Measurements from ENCODE around the gene PPP2R5E. TPM values are rescaled to one million over a fixed set of nuclear protein-coding genes. Genes with fewer than 3 reads are reported as not detected.

Gene PPP2R5E
- total and polyA plus RNA-seq, 9 of the 15 experiments (the other 6 are each of a cell fraction or from before 2014, with no cell fraction given): 4.2 to 30.3 (median 11.0) TPM

- TF ChIP-seq, protein P1, sequence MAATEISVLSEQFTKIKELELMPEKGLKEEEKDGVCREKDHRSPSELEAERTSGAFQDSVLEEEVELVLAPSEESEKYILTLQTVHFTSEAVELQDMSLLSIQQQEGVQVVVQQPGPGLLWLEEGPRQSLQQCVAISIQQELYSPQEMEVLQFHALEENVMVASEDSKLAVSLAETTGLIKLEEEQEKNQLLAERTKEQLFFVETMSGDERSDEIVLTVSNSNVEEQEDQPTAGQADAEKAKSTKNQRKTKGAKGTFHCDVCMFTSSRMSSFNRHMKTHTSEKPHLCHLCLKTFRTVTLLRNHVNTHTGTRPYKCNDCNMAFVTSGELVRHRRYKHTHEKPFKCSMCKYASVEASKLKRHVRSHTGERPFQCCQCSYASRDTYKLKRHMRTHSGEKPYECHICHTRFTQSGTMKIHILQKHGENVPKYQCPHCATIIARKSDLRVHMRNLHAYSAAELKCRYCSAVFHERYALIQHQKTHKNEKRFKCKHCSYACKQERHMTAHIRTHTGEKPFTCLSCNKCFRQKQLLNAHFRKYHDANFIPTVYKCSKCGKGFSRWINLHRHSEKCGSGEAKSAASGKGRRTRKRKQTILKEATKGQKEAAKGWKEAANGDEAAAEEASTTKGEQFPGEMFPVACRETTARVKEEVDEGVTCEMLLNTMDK (IDR thresholded peaks at IDR 0.05; ENCODE audit: borderline replicate concordance, insufficient read depth, low read depth, low read length, poor library complexity, severe bottlenecking): no peak
- TF ChIP-seq GATA2 (CRISPR knock-in tag; IDR thresholded peaks at IDR 0.05): no peak
- TF ChIP-seq, protein P2, sequence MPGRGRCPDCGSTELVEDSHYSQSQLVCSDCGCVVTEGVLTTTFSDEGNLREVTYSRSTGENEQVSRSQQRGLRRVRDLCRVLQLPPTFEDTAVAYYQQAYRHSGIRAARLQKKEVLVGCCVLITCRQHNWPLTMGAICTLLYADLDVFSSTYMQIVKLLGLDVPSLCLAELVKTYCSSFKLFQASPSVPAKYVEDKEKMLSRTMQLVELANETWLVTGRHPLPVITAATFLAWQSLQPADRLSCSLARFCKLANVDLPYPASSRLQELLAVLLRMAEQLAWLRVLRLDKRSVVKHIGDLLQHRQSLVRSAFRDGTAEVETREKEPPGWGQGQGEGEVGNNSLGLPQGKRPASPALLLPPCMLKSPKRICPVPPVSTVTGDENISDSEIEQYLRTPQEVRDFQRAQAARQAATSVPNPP (IDR thresholded peaks at IDR 0.05; ENCODE audit: borderline replicate concordance, insufficient read depth, insufficient read length): no peak
- TF ChIP-seq NCOA6 (IDR thresholded peaks at IDR 0.05): no peak
These were observed 50.8 kb downstream of the PPP2R5E start (continued) for GRCh38 chr14:63492391-63492790.

DNA sequence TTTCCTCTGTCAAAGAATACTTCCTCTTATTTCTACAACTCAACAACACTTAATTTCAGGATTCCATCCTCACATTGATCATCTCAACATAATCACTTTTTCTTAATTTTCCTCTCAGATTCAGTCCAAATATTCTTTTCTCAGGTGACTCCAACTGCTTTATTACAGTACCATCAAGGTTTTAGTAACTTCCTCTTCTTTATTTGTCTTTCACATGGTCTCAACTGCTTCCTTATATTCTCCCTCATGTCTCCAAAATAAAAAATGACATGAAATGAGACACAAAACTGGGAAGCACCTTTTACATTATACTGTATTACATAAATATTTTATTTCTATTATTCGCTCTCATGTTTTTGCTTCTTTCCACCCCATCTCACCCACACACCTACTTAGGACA, 55.5 kb downstream of the PPP2R5E start:
- intact Hi-C loops (cut with micrococcal nuclease): no loop called here
- 88% methylated on average over 1 of the region's 1 CpG for WGBS (ENCODE audit: insufficient coverage, low coverage, missing lambda C conversion rate)
- no peak overlapping the region for H3K4me3 ChIP-seq
- BruUV-seq (replicated peaks): no TSS peak
- no peak overlapping the region for H3K27ac ChIP-seq (ENCODE audit: extremely low read depth, low read depth, low read length)
- peaks cover 0 to 2% of the 10 kb centered on the region in 2 experiments; a peak in 3 of 5 replicates for H3K4me1 ChIP-seq (replicated peaks in 1 of 2; ENCODE audit: control insufficient read depth in 2 of 2, insufficient read depth in 2 of 2, low read length in 2 of 2)
- ATAC-seq (no peak), DNase-seq (ENCODE audit: extremely low read depth in 1 of 4, low spot score in 3 of 4) (no peak), FAIRE-seq (no peak)
- no peaks in the 10 kb centered on the region; the same call in 1 of the 2 replicates for H4K20me1 ChIP-seq (replicated peaks; ENCODE audit: control insufficient read depth, insufficient read depth, low read length)
- no peaks in the 10 kb centered on the region for H3K9me1 ChIP-seq (ENCODE audit: control insufficient read depth, insufficient read depth, low read length)
- no peaks in the 10 kb centered on the region for H3K27me3 ChIP-seq (ENCODE audit: control insufficient read depth in 2 of 2, insufficient read depth in 2 of 2, low read length in 2 of 2)
- H3K36me3 ChIP-seq (ENCODE audit: control insufficient read depth, insufficient read depth, low read length): no peaks in the 10 kb centered on the region
- no peaks in the 10 kb centered on the region for H3K9me3 ChIP-seq (replicated peaks; ENCODE audit: control insufficient read depth, insufficient read depth, low read depth, low read length)
- peaks cover 46% of the 10 kb centered on the region for H3K79me2 ChIP-seq (ENCODE audit: control insufficient read depth, insufficient read depth, low read length)
- H2AFZ ChIP-seq (ENCODE audit: low read depth, low read length): no peak overlapping the region
- CTCF ChIA-PET (ENCODE audit: low intra/inter-chr PET ratio): no interaction called here
- POLR2A ChIA-PET: no interaction called here
- H3K9ac ChIP-seq (ENCODE audit: insufficient read depth in 1 of 2, low read depth in 2 of 2, low read length in 2 of 2): no peak overlapping the region
- in situ Hi-C loops (cut with MboI): no loop called here
- no peak overlapping the region for H3K4me2 ChIP-seq (ENCODE audit: insufficient read depth, low read length)
- TF ChIP-seq SP2 (IDR thresholded peaks at IDR 0.05; ENCODE audit: extremely low read depth, low read depth, low read length, poor library complexity, severe bottlenecking): no peak
- no peak for TF ChIP-seq ARID3B (CRISPR knock-in tag; IDR thresholded peaks at IDR 0.05; ENCODE audit: borderline replicate concordance)
- no peak for TF ChIP-seq TAL1 (IDR thresholded peaks at IDR 0.05)
- no peak for TF ChIP-seq POLR3A (IDR thresholded peaks at IDR 0.05; ENCODE audit: borderline replicate concordance, extremely low read depth, insufficient read depth, insufficient read length)
- TF ChIP-seq ZNF695 (CRISPR knock-in tag; IDR thresholded peaks at IDR 0.05): no peak
- TF ChIP-seq, protein P3, sequence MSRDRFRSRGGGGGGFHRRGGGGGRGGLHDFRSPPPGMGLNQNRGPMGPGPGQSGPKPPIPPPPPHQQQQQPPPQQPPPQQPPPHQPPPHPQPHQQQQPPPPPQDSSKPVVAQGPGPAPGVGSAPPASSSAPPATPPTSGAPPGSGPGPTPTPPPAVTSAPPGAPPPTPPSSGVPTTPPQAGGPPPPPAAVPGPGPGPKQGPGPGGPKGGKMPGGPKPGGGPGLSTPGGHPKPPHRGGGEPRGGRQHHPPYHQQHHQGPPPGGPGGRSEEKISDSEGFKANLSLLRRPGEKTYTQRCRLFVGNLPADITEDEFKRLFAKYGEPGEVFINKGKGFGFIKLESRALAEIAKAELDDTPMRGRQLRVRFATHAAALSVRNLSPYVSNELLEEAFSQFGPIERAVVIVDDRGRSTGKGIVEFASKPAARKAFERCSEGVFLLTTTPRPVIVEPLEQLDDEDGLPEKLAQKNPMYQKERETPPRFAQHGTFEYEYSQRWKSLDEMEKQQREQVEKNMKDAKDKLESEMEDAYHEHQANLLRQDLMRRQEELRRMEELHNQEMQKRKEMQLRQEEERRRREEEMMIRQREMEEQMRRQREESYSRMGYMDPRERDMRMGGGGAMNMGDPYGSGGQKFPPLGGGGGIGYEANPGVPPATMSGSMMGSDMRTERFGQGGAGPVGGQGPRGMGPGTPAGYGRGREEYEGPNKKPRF (IDR thresholded peaks at IDR 0.05; ENCODE audit: low read depth, low read length): no peak
- TF ChIP-seq ZNF780A (CRISPR knock-in tag; IDR thresholded peaks at IDR 0.05): no peak
- no peak for TF ChIP-seq ZNF277 (CRISPR knock-in tag; IDR thresholded peaks at IDR 0.05; ENCODE audit: borderline replicate concordance)
